GM19043 (cell line): ENCODE results near the gene CHMP2A.
A peak's percentile ranks its signal among the peaks of the same experiment; 100 is the strongest.
"Not testable (repeated sequence)": the region's sequence is repeated elsewhere in the genome, so short reads cannot be mapped to it uniquely, and the experiment has no call there.

ENCODE experiments used
- ATAC-seq: cut with Tn5 transposase; IDR thresholded peaks from one replicate; pipeline ENCODE4 v1.9.1; 2021; ENCODE audit warnings: low read depth; ENCODE audit not compliant: unreplicated experiment

The CHMP2A gene

DNA sequence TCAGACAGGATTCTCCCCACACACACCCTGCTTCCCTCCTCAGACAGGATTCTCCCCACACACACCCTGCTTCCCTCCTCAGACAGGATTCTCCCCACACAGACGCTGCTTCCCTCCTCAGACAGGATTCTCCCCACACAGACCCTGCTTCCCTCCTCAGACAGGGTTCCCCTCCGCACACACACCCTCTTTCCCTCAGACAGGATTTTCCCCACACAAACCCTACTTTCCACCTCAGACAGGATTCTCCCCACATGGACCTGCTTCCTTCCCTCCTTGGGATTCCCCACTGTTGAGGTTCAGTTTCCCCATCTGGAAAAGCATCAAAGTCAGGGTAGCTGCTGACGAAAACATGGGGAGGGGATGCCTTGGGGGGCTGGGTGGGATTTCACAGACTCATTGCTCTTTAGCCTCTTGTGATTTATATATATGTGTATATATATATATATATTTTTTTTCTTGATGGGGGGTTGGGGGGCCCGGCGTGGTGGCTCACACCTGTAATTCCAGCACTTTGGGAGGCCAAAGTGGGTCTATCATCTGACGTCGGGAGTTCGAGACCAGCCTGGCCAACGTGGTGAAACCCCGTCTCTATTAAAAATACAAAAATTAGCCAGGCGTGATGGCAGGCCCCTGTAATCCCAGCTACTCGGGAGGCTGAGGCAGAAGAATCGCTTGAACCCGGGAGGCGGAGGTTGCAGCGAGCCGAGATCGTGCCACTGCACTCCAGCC lies 12.1 kb downstream of the CHMP2A start:
- not testable (repeated sequence) for ATAC-seq

DNA sequence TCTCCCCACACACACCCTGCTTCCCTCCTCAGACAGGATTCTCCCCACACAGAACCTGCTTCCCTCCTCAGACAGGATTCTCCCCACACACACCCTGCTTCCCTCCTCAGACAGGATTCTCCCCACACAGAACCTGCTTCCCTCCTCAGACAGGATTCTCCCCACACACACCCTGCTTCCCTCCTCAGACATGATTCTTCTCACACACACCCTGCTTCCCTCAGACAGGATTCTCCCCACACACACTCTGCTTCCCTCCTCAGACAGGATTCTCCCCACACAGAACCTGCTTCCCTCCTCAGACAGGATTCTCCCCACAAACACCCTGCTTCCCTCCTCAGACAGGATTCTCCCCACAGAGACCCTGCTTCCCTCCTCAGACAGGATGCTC lies 15.7 kb downstream of the CHMP2A start:
- not testable (repeated sequence) for ATAC-seq

DNA sequence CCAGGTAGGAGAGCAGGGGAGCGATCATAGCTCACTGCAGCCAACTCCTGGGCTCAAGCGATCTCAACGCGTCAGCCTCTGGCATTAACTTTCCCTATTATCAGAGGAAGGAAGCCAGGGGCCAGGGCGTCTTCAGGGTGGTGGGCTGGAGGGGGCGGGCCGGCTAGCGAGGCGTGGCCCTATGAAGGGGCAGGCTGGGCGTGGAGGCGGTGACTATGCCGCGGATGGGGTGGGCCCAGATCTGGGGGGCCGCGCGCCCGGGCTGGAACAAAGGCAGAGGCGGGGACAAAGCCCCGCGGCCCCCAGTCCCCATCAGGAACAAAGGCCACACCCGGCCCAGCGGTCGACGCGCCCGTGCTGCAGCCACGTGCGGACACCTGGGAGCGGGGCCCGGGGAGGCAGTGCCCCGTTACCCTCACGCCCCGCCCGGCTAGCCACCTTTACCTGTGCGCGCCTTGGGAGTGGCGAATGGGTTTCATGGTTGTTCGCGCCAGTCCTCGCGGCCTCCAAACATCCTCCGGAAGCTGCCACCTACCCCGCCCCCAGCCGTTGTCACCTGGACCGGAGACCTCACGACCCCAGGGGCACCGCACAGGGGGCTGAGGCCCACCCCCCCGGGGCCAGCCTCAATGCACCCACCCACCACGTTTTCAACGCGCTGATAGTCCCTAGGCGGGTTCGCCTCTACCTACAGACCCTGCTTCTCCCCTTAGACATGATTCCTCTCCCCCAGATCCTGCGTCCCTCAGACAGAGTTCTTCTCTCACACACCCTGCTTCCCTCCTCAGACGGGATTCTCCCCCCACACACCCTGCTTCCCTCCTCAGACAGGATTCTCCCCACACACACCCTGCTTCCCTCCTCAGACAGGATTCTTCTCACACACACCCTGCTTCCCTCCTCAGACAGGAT lies 16.4 kb downstream of the CHMP2A start:
- no peak for ATAC-seq

DNA sequence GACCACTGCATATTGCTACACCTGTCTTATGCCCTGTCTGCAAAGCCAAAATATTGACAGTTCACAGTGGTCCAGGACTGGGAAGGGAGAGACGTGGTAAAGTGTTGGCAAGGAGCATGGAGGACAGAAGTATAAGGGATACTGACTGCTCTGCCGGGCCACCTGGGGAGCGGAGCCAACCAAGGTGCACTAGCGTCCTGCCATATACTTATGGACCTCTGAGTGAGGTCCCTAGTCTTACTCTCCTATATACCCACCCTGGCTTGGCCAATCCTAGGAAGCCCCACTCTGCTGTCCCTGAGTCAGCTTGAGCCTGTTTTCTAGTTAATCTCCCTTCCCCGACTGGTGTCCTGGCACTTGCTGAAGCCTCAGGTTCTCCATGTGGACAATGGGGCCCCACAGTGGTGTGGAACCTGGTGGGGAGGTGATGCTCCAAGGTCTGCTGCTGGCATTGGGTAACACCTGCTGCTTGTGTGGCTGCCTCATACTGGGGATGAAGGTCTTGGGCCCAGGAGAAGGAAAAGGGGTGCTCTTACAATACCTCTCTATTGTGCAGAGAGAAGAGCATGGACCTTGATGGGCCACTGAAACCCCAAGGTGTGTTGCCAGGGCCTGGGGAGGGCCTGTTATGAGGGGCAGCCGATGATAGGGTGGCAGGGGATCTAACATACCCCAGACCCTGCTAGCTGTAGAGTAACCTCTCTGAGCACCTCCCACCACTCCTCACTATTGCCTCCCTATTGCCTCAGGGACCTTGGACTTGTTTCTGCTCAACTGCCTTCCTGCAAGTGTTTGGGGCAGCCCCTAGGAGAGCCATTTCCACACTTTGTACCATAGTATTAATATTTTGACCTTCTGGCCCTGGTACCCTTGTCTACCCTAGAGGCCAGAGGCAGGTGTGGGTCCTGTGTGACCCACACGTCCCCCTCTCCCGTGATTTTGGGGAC lies 17.8 kb downstream of the CHMP2A start:
- ATAC-seq, result no peak

DNA sequence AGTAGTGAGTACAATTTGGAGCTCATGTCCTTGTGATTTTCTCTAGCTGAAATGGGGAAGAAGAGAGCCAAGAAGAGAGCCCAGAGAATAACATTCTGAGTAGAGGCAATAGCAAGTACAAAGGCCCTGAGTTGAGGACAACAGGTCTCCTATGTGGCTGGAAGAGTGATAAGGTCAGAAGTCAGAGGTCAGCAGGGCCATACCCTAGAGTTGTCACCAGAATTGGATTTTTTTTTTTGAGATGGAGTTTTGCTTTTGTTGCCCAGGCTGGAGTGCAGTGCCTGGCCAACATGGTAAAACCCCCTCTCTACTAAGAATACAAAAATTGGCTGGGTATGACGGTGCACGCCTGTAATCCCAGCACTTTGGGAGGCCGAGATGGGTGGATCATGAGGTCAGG lies 19.0 kb downstream of the CHMP2A start:
- ATAC-seq, result no peak

DNA sequence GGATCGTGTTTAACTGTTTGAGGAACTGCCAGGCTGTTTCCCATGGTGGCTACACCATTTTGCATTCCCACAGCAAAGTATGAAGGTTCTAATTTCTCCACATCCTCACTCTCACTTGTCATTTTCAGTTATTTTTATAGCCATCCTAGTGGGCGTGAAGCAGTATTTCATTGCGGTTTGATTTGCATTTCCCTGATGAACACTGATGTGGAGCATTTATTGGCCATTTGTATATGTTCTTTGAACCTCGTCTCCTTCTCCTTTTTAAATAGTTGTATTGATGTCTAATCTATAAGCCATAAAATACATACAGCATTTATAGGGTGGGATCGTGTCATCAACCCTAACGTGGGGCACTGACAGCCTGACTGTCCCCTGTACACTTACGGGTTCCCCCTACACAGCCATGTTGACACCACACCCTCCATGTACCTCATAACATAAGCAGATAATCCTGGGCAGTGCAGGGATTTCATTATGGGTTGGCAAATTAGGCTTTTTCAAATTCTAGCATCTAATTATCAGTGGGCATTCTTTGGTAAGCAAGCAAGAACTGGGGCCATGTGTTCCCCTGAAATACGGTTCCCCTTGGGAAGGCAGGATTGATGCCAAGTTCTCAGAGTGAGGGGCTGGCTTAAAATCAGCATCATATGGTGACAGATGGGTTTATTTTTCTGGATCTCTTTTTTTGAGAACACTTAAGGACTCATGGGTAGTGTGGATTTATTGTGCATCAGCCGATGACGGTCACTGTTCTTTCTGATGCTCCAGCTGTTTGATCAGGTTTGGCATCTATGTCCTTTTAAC lies 23.7 kb downstream of the CHMP2A start:
- no peak for ATAC-seq

DNA sequence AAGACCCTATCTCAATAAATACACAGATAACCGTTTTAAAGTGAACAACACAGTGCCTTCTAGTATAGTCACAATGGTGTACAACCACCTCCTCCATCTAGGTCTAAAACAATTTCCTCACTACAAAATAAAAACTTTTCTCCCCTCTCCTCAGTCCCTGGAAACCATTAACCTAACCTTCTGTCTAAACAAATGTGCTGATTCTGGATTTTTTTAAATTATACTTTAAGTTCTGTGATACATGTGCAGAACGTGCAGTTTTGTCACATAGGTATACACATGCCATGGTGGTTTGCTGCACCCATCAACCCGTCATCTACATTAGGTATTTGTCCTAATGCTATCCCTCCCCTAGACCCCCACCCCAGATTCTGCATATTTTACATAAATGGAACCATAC lies 25.5 kb downstream of the CHMP2A start:
- no peak for ATAC-seq

DNA sequence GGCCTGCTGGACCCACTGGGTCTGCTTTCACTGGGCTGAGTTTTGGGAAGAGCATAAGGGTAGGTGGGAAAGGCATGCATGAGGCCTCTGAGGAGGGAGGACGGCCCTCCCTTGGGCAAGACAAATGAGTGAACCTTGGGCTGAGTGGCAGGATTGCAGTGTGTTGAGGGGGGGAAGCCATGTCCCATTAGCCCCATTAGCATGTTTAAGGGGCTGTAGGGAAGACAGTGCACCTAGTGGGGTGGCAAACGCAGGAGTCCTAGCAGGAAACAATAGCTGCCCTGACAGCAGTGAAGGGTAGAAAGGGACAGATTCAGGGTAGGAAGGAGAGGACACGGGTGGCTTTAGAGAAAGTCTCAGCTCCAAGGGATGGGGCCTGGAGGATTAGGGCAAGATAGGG lies 32.2 kb downstream of the CHMP2A start:
- ATAC-seq, result no peak

DNA sequence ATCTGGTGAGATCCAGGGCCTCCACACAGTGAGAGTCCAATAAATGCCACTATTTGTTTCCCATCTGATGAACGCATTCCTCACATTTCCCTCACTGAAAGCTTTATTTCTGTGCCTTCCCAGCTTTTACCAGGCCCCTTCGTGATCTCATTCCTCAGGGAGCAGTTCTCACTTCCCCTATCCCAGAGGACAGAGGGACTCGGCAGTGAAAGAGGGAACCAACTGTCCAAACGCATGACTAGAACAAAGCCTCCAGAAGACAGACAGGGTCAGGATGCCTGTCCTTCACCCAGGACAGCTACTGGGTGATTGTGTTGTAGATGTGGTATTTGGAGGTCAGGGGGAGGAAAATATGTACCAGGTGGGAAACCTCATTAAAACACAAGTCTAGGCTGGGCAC lies 33.3 kb downstream of the CHMP2A start:
- ATAC-seq, result no peak

DNA sequence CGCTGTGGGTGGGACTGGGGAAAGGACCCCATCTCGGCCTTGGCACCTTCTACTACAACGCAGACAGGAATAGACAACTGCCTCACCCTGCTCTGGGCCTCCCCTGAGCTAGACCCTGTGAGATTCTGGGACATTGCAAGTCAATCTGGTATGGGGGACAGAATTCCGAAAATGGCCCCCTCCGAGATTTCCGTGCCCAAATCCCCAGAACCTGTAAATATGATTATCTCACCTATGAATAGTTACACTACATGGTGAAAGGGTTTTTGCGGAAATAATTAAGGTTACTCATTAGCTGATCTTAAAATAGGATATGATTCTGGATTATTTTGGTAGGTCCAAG lies 34.7 kb downstream of the CHMP2A start:
- ATAC-seq, result no peak

DNA sequence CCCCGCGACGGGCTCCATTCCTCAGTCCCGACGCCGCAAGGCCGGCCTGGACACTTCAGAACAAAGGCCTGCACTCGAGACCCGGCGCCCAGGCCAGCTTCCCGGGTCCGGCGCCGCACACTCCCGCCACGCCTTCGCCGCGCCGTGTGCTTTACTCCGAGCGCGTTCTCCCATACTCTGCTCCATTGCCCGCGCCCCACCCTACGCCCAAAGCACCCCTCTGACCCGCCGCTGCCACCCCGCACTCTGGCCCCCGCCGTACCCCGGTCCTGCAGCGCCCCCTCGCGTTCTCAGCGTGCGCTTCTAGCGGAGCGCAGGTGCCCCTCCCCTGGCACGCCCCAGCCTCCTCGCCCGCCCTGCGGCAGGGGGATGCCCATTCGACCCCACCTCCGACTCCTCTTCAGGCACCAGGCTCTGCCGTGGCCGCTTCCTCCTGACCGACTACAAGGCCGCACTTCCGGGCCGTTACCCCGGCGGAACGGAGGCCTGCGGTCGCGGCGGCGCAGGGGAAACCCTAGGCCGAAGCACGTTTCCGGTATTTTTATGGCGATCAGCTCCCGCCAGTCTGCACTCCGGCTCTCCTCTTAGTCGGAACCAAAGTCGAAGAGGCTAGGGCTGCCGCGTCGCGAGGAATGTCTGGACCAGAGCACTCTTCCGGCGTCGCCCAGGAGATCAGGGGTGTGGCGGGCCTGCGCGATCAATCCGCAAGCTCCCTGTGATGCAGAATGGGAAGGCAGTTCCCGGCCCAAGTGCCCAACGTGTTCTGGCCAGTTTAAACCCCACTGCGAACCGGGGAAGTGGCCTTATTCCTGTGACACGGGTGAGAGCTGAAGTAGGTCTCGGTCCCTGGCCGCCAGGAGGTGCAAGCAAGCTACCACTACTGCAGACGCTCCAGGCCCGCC lies 35.3 kb downstream of the CHMP2A start, which contains the start of gene ZBTB45:
Gene ZBTB45 (minus strand): TSS at position 456 of the 902 bp plus-strand sequence. CDS start 2,137 bp downstream, outside the sequence.
- peak; percentile 67 for ATAC-seq

DNA sequence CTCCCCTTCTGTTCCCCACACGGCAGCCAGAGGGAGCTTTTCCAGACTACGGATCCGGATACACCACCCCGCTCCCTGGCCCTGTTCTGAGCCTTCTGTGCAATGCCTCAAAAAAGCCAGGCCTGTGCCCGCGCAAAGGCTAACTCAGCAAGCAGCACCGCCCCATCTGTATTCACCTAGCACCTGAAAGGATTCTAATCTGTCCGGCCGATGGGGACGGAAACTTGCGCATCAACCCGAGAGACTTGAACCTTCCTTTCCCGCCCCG lies 35.9 kb downstream of the CHMP2A start:
- ATAC-seq, result no peak

DNA sequence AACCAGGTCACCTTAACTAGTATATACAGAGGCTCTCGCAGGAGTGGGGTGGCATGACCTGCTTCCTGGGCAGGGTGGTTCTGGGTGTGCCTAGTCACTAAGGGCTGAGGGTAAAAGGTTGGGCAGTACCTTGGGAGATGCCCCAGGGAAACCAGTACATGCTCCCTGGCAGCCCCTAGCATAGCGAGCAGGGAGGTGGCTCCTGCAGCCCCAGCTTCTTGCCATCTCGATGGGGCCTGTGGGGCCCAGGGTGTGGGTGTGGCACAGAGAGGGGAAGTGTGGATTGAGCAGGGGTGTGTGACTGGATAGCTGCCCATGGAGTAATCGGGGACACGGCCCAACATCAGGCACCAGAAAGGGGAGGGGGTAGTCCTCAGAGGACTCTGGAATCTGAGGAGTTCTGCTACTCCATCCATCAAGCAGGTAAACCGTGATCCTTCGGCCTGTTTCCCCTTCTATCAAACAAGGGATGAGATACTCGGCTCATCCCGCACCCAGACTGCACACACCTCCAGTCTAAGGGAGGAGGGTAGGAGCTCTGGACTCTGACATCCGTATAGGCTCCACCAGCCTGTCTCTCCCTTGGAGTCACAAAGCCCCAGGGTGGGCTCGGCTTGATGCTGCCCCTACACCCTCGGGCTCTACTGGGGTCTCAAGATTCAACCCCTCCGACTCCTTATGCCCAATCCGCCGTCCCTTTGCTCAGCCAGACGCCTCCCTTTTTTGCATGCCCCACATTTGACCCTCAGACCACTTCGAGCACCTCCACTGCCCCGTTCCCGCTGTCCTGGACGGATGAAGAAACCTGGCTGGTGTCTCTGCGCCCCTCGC lies 36.4 kb downstream of the CHMP2A start:
- ATAC-seq, result no peak

DNA sequence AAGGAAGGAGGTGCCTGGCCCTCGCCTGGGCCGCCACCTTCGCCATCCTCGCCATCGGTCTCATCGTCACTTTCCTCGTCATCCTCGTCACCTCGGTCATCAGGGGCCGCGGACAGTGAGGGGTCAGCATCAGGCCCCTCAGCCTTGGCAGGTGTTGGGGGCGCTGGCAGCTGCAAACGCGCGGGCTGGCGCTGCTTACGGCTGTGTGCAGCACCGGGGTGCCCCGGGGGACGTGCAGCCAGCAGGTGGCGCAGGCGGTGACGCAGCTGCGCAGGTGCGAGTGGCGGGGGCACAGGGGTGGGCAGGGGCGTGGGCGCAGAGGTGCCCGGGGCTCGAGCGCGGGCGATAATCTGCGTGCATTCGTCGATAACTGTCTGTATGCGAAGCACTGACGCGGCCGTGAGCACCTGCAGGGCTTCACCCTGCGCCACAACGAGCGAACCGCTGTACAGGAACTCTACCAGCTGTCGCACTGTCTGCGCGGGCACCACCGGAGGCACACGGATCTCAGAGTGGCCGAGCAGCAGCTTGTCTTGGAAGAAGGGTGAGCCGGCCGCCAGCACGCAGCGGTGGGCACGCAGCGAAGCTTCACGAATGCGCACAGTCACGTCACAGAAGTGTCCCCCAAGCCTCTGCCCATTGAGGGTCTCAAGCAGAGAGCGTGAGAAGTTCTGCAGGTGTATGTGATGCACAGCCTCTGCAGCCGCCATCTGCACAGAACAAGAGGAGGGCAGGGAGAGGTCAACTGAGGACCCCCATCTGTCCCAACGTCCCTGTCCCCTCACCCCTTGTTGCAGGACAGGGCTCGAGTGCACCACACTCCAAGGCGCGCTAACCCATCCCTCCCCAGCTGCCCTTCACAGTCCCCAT lies 37.7 kb downstream of the CHMP2A start:
- ATAC-seq, result no peak

DNA sequence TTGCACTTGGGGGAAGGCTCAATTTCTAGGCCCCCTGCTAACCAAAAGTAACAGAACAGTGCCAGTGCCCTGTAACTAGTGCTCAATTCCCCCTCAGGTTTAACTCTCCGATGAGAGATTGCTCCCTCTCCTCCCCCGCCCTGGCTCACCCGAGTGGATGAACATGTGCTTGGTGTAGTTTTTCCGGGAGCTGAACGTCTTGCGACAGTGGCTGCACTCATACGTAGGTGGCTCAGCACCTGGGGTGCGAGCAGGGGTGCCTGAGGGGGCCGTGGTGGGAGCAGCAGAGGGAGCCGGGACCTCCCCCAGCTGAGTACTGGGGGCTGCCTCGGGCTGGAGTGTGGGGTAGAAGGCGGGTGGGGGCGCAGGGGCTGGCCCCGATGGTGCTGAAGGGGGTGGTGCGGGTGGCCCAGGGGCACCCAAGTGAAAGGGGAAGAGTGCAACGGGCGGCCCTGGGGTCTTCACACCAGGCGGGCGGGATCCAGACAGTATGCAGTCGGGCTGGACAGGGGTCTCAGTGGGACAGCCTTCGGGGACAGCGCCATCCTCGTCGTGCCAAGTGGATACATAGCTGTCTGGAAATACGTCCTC lies 38.6 kb downstream of the CHMP2A start:
- no peak for ATAC-seq

DNA sequence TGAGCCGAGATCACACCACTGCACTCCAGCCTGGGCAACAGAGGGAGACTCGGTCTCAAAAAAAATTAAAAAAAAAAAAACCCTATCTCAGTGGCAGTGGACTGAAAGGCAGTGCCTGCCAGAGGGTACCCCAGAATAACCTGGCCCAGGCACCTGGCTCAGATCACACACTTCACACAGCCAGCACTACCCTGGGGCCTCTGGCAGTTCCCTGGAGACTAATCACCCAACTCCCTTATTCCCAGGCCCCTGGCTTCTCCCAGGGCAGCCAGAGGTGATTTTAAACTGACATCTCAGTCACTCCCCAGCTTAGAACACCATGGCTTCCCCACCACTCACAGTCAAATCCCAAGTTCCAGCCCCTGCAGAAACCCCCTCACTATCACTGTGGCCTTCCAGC lies 39.6 kb downstream of the CHMP2A start:
- ATAC-seq, result no peak

DNA sequence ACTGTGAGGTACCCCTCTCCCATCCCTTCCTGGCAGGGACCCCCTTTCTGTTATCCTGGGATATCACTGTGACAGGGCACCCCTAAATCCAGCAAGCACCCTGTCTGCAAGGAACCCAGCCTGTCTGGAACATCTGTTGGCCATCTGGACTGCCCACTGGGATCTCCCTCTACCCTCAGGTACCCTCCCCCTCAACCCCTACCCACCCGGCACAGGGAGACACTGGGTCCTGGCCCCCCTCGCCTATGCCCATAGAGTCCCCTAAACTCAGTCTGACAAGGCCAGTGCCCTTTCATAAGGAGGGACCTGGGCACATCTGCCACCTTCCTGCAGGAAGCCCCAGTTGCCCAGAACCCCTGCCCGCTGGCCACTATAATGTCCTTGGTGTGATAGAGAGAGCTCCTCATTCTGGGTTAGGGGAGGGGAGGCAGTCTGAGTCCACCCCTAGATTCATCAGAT lies 40.3 kb downstream of the CHMP2A start:
- no peak for ATAC-seq
